ENCODE measurements around the gene CUL2.
A peak's percentile ranks its signal among the peaks of the same experiment; 100 is the strongest.
"Not testable (repeated sequence)": the region's sequence is repeated elsewhere in the genome, so short reads cannot be mapped to it uniquely, and the experiment has no call there.

Gene CUL2

DNA sequence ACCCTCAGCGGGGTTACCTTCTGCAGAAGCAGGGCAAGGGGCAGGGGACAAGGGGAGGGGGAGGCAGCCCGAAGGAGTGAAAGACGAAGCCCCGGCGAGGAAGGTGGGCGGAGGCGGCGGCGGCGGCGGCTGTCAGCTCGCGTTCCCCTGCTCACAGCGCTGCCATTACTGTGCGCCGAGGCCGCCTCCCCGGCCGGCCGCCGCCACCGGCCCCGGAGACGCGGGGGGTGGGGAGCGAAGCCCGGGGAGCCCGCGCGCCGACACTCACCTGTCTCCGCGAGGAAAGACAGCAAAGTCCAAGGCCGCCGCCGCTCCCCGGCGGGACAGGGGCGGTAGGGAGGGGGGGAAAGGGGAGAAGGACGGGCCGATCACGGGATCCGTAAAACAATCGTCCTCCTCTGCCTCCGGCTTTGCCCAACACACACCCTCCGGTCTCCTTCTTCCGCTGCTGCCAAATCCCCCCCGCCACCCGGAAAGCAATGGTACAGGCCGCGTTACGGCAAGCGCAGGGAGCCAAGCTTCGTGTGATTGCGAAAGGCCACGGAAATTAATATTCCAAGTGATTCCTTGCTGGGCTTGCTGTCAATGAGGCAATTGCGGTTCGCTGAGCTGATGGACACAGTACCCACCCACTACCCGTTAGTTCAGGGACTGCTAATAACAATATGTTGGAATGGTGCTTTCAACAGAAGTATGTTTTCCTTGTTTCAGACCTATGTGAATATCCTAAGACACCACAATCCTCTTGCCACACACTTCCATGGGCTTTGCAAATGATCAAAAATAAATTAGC, at the start of gene CUL2:
CUL2 (minus strand) TSS at position 180 of the 793 bp plus-strand sequence. CDS start 19,024 bp downstream, outside the sequence.
- peak; percentile 73 for DNase-seq (ENCODE audit: low read depth)

DNA sequence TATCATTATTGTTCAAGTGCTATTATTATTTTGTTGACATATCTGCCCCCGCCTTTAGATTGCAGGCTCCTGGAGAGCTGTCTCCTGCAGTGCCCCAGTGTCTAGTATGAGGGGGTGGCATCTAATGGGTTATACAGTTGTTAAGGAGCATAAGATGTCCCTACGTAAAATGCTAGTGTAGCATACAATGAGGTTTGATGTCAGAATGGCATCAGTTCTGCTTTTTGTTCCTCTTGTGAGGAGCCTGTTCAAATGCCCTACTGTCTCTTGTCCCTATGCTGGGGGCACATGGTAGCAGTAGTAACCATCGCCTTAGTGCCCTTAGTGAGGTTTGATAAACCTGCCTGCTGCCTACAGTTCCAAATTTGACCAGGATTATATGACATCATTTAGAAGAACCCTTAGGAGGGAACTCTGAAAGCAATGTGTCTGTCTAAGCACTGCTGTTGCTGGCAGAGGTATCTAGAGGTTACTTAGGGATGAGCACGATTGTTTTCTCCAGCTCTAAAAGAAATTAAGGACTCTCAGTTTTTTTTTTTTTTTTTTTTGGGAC, 46.2 kb upstream of the CUL2 start:
- no peak for DNase-seq (ENCODE audit: low read depth)

DNA sequence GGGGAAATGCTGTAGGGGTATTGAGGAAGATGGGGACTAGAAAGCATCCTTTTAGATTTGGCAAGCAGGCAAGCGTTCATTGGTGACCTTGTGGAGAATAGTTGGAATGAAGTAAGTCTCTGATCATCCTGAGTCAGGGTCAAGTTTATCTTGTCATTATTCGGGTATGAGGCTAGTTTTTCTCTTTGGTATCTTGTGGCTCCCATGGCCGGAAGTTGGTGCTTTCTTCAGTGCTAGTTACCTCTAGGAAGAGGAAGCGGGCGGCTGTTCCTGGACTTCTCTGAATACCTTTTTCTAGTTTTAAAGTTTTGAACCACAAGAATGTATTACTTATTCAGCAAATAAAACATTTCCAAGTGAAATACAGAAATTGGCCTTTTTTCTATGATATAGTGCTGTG, 45.7 kb upstream of the CUL2 start:
- DNase-seq (ENCODE audit: low read depth), result no peak

DNA sequence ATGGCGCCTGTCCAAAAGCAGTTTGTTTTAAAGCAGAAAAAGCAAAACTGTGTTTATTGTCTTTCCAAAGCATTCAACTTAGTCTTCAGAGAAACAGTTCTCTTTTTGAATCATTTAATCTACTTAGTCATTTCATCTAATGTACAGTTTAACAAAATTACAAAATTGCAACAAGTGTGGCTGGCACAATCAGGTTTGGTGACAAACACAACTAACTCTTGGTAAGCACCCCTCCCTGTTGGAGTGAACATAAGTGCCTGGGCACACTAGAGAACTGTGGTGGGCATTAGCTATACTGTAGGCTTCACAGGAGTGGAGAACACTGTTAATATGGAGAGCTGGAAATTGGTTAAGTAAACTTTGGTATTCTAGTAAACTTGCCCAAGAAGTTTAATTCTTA, 43.4 kb upstream of the CUL2 start:
- no peak for DNase-seq (ENCODE audit: low read depth)

DNA sequence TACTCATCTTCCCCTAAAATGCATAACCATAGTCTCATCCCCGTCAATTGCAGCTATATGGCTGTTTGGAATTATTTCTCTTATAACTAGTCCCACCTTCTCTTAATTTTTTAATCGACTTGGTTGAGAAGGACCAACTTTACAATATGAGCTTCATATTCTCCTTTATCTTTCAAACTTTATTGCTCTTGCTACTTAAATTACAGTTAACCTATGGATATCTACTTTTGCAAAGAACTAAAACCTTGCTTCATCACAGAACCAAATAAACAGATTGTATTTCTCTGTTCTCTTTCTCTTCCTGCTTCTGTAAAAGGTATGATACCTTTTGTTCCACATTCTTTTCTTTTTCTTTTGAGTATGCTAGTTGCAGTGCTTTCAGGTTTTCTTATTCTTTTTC, 42.6 kb upstream of the CUL2 start:
- no peak for DNase-seq (ENCODE audit: low read depth)

DNA sequence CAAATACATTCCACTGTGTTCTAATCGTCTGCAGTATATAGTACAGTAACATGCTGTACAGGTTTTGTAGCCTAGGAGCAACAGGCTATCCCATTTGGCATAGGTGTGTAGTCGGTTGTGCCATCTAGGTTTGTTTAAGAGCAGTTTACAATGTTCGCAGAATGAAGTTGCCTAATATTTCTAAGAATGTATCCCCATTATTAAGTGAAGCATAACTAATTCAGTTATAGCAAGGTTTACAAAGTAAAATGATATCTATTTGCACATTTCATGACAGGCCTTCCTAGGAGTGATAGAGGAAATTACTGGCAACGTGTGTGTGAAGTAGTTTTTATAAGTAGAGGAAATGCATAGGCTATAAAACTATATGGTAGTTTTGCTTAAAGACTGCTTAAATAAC, 40.5 kb upstream of the CUL2 start:
- no peak for DNase-seq (ENCODE audit: low read depth)

DNA sequence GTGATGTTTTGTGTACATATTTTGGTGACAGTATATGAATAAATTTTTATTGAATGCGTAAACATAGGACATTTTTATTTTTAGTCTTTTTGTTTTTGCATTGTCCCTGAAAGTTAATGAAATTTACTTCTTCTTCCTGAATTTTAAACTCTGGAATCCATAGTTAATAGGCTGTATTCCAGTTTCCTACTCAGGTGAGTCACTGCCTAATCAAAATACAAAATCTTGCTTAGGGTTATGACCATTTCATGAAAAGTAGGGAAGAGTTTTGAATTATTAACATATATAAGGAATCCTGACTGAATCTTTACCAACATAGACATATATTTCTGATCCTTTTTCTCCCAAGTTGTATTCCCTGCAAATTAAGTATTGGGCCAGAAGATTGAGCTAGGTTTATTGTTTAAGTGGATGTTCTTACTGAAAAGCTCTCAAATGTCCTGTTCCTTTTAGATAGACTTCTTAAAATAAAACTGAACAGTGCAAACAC, 39.1 kb upstream of the CUL2 start:
- no peak for DNase-seq (ENCODE audit: low read depth)

DNA sequence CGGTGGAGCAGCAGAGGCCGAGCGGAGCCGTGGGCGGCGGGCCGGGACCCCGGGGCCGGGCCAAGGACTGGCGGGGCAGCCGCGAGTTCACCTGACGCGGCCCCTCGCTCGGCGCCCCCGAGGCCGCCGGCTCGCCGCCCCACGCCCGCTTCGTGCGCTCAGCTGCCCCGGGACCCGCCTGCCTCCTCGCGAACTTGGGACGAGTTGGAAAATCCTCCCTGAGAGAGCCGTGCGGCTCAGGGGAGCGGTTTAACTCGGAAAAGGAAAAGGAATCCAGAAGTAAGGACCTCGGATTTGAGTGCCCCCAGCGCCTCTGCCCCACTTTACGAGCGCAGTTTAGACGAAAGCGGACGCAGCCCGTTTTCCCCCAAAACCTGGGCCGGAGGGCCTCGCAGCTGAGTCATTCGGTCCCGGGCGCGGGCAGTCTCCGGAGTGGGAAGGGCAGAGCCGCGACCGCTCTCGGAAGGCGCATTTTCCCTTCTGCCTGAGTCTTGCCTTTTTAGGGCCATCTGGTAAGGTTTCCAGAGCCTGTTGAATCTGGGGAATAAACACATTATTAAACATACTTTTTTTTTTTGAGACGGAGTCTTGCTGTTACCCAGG, 37.2 kb upstream of the CUL2 start:
- no peak for DNase-seq (ENCODE audit: low read depth)

DNA sequence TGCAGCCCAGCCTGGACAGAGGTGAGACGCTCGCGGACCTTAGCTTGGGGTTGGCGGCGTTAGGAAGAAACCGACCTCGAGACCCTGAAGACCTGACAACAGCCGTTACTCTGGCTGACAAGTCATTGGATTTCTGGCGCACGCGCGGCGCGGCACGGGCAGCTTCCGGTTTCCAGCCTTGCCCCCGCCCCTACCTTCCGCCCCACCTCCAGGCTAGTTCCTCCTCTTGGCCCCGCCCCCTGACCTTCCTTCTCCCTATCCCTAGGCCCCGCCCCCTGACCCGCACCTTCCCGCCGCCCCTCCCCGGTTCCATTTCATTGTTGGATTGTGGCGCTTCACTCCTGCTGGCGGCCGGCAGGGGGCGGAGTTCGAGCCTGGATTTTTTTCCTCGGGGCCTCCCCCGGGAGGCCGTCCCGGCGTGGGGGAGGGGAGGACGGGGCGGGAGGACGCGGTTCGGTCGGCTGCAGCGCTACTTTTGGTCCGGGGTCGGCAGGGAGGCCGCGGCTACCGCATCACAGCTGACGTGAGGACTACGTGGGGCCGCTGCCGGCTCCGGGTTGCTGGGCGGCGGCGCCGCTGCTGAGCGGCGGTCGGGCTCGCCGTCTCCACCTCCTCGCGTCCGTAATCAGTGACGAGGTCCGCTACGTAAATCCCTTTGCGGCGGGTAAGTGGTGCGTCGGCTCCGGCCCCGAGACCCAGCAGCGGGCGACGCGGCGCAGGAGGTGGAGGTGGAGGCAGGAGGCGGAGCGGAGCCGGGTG, 36.6 kb upstream of the CUL2 start, which contains the start of gene CREM:
CREM (plus strand) TSS at position 317 of the 759 bp plus-strand sequence. CDS start 10,990 bp downstream, outside the sequence.
- peak; percentile 55 for DNase-seq (ENCODE audit: low read depth)

DNA sequence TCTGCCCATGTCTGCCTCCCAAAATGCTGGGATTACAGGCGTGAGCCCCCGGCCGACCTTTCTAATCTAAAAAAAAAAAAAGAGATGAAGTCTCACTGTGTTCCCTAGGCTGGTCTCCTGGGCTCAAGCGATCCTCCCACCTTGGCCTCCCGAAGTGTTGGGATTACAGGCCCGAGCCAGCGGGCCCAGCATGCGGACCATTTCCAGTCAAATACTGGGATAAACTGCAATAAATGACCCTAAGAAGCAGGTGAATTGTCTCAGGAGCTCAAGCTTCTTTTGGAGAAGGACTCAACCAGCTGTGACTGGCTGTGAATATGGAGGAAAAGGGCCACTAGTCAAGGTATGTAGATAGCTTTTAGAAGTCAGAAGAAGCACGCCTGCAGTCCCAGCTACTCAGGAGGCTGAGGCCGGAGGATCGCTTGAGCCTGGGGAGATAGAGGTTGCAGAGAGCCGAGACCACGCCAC, 36.0 kb upstream of the CUL2 start:
- no peak for DNase-seq (ENCODE audit: low read depth)

DNA sequence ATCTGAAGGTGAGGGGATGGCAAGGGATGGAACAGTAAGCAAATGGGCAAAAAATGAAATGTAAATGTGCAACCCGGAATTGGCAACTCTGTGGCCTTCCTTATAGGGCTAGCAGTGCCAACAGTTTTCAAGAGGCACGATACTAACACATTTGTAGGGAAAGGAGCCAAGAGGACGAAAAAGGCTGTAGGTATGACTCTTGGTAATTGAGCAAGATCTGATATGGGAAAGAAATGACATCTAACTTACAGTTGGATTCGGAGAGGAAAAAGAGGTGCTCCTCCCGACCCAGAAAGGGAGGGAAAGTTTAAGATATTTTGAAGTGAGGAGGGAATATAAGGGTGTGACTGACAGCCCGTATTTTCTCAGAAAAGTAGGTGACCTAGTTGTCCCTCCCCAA, 34.4 kb upstream of the CUL2 start:
- DNase-seq (ENCODE audit: low read depth), result no peak

DNA sequence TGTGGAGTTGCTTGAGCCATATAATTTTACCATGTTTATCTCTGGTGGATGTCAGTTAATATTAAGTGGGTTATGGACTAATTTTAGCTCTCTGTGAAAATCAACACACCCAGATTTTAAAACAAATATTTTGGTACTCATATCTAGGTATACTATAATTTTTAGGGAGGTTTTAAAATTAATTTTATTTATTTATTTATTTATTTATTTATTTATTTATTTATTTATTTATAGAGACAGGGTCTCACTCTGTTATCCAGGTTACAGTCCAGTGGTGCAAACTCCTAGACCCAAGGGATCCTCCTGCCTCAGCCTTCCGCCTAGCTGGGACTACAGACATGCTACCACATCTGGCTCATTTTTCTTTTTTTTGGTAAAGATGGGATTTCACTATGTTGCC, 29.2 kb upstream of the CUL2 start:
- DNase-seq (ENCODE audit: low read depth), result no peak

DNA sequence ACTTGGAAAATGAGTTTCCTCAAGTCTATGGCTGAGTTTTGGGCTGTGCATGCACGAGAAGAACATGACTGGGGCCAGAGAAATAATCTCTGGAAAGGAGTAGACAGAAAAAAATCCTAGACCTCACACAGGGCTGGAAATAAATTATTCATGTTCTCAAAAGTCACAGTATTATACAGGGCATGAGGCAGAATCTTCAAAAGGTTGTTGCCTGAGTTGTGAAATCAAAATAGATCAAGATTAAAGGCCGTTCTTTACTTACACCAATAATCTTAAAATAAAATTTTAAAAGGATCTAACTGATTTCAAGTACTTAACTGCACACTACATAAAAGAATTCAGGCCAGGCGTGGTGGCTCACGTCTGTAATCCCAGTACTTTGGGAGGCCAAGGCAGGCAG, 22.4 kb upstream of the CUL2 start:
- no peak for DNase-seq (ENCODE audit: low read depth)

DNA sequence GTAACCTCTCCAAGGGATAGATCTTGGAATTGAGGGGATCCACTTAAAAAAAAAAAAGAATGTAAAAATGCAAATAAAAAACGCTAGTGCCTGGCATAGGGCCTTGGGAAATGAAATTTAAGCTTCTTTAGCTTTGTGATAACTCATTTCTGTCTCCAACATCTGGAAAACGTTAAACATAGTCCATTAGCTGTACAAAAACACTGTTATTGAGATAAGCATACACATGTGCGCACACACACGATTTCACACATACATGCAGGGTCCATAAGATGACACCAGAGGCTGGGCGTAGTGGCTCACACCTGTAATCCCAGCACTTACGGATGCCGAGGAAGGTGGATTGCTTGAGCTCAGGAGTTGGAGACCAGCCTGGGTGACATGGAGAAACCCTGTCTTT, 13.7 kb upstream of the CUL2 start:
- DNase-seq (ENCODE audit: low read depth), result no peak

DNA sequence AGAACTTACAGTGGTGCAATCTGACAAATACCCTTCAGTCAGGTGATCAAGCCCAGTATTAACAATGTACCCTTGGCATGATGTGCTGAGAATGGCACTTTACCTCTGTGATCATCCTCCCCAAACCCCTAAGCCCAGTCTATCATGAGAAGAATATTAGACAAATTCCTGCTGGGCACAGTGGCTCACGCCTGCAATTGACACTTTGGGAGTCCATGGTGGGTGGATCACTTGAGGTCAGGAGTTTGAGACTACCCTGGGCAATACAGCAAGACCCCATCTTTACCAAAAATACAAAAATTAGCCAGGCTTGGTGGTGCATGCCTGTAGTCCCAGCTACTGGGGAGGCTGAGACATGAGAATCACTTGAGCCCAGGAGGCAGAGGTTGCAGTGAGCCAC, 7.4 kb upstream of the CUL2 start:
- no peak for DNase-seq (ENCODE audit: low read depth)

DNA sequence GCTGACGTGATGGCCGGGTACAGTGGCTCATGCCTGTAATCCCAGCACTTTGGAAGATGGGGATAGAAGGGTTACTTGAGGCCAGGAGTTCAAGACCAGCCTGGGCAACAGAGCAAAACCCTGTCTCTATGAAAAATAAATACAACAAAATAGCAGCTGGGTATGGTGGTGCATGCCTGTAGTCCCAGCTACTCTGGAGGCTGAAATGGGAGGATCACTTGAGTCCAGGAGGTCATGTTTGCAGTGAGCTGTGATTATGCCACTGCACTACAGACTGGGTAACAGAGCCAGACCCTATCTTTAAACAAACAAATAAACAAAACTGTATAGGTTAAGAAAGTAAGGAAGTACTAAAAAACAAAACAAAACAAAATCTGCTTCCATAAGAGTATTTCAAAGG, 6.2 kb upstream of the CUL2 start:
- no peak for DNase-seq (ENCODE audit: low read depth)

DNA sequence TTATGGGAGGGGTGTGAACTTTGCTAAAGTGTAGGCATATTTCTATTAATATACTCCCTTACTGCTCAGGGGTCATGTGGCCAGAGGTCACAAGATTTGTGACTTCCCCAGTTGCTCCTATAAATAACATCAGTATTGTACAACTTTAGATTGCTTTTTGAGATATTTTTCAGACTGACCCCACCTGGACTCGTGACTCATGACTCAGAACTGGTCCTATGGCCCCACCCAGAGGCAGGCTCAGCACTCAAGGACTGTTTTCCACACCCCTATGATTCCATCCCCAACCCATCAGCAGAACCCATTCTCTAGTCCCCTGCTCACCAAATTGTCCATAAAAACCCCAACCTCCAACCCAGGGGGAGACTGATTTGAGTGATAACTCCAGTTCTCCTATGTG, 2.7 kb upstream of the CUL2 start:
- no peak for DNase-seq (ENCODE audit: low read depth)

DNA sequence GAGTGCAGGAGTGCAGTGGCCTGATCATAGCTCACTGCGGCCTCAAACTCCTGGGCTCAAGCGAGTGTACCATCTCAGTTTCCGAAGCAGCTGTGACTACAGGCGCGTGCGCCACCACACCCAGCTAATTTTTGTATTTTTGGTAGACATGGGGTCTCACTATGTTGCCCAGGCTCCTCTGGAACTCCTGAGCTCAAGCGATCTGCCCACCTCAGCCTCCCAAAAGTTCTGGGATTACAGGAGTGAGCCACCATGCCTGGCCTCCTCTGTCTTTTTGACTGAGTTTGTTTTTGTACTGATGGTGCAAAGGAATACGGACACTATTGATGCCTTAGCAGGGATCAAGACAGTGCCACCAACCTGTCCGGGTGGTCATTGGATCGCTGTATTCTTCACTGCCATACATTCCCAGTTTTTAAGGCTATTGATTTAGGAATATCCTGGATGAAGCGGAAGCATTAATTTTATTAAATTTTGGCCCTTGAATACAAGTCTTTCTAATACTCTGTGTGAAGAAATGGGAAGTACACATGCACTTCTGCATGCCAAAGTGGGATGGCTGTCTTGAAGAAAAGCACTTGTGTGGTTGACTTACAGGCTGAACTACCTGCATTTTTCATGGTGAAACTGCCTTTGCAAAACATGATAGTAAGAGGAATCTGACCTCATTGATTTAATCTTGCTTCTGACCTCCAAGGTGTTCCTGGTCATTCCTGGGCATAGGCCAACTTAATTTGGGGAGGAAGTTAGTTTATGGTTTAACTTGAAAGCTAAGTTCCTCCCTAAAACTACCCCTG, 2.1 kb upstream of the CUL2 start:
- DNase-seq (ENCODE audit: low read depth), result no peak

DNA sequence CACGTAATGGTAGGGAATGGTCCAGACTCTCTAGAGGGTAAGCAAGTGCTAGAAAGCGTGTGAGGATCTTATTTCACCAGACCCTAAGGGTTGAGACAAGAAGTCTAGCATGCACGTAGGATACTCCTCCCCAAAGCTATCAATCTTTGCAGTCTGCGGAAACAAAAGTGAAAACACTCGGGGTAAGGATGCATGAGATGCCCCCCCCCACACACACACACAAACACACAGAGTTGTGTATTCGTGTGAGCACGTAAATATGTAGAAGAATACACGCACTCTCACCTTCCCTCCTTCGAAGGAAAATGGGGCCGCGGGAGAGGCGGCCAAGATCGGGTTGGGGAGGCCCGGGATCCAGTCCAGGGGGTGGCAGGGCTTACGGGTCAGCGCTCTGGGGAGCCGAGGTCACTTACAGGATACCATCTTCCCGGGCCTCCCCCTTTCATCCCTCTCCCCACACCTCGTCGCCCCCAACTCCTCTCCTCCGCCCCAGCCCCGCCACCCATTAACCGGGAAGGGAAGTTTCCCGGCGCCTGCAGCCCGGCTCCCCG, 455 bp downstream of the CUL2 start:
- DNase-seq (ENCODE audit: low read depth), result no peak

DNA sequence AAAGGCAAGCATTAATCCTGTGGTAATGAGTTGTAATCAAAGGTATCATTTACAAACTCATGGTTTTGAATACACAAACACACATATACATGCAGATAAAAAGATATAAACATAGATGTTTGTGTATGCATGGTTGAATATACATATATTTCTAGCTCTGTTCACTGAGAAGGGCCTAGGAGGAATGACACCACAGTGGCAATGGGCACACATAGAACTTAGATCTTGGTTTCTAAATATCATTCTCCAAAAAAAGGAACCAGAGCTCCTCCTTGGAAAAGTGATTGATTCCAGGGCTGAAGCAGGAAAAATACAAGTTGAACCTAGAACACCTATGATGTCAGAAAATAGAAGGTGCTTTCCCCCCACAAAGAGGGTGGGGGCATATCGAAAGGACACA, 6.9 kb downstream of the CUL2 start:
- no peak for DNase-seq (ENCODE audit: low read depth)

DNA sequence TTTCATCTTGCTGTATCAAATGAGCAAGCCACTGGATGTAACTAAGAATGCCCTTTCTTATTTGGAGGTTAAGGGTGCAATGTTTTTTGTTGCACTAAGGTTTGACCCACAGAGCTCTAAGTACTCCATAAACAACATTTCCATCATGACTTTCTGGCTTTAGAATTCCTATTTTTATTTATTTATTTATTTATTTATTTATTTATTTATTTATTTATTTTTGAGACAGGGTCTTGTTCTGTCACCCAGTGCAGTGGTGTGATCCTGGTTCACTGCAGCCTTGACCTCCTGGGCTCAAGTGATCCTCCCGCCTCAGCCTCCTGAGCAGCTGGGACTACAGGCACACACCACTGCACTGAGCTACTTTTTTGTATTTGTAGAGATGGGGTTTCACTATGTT, 9.9 kb downstream of the CUL2 start:
- DNase-seq (ENCODE audit: low read depth), result not testable (repeated sequence)

All from HS-5 (cell line).